Cardiac fibroblast (primary cell): ENCODE results near the gene ADGRL3.

Experiments used
- DNase-seq, 2 donors: peaks; one replicate each; pipeline versions ENCODE4 v3.0.0 to v3.0.0-alpha.2; 2010; ENCODE audit warnings: low read depth in 2 of 2
- H3K4me3 ChIP-seq, 2 donors: replicated peaks in 1 of 2; 1 replicate in 1 of 2; 2 replicates in 1 of 2; pipeline ENCODE4 v1.5.1; 2011; ENCODE audit warnings: low read depth in 2 of 2, low read length in 2 of 2, mild to moderate bottlenecking in 2 of 2, moderate library complexity in 1 of 2
- TF ChIP-seq, protein P1 (sequence below): IDR thresholded peaks from one replicate; pipeline ENCODE4 v1.5.1; 2011; ENCODE audit warnings: low read depth, mild to moderate bottlenecking, low read length, inconsistent platforms

The ADGRL3 gene

DNA sequence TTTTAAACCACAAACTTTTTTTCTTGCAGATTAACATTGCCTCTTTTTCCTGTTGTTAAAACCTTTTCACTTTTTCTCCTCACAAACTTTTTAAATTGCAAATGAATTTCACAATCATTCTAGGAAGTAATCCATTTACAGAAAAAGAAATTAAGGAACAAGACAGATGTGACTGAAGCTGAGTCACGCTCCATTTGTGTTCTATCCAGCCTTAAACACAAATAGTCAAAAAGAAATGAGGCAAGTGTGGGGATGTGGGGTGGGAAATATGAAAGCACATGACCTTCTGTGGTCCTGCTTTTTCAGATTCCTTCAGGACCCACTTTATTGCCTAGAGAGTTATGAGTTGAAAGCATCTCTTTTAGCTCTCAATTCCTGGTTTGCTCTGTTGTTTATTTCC lies 197.0 kb downstream of the ADGRL3 start:
- no peak overlapping the region for H3K4me3 ChIP-seq
- DNase-seq, result peak; percentile 32 to 59
- TF ChIP-seq, protein P1, sequence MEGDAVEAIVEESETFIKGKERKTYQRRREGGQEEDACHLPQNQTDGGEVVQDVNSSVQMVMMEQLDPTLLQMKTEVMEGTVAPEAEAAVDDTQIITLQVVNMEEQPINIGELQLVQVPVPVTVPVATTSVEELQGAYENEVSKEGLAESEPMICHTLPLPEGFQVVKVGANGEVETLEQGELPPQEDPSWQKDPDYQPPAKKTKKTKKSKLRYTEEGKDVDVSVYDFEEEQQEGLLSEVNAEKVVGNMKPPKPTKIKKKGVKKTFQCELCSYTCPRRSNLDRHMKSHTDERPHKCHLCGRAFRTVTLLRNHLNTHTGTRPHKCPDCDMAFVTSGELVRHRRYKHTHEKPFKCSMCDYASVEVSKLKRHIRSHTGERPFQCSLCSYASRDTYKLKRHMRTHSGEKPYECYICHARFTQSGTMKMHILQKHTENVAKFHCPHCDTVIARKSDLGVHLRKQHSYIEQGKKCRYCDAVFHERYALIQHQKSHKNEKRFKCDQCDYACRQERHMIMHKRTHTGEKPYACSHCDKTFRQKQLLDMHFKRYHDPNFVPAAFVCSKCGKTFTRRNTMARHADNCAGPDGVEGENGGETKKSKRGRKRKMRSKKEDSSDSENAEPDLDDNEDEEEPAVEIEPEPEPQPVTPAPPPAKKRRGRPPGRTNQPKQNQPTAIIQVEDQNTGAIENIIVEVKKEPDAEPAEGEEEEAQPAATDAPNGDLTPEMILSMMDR, result no peak

DNA sequence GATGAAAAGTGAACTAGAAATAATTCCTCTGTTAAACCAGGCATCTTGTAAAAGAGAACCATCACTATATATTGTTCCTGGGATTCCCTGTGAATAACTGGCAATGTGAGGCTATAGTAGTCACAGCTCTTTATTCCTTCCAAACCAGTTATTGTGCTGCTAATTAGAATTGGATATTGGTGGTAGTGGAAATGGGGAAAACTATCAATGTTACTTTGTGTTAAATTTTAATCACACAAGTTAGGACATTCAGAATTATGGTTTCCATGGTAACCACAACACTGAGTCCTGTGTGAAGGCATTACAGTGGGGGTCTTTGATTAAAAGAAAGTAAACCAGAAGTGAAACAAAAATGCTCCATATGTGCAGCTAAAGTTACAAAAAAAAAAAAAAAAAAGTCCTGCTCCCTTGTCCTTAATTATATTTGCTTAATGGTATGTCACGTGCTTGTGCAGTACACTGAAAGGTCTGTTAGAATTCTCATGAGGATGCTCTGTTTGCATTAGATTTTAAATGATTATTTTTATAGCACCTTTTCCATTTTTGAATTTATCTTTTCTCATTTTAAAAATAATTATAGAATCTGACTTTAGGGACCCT lies 200.4 kb downstream of the ADGRL3 start:
- DNase-seq, result no peak
- TF ChIP-seq, protein P1, result no peak
- no peak overlapping the region for H3K4me3 ChIP-seq

DNA sequence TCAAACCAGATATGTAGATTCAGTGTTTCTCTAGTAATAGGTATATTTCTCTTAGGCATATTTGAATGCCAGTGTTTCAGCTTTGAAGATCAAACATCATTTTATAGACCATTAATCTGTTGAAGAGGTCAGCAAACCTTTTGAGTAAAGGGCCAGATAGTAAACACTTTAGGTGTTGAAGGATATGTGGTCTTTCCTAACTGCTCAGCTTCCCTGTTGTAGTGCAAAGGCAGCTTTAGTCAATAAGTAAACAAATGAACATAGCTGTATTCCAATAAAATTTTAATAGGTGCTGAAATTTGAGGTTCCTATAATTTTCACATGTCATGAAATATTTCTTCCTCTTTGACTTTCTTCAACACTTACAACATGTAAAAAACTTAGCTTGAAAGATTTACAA lies 201.6 kb downstream of the ADGRL3 start:
- TF ChIP-seq, protein P1, result no peak
- no peak overlapping the region for H3K4me3 ChIP-seq
- no peak for DNase-seq

DNA sequence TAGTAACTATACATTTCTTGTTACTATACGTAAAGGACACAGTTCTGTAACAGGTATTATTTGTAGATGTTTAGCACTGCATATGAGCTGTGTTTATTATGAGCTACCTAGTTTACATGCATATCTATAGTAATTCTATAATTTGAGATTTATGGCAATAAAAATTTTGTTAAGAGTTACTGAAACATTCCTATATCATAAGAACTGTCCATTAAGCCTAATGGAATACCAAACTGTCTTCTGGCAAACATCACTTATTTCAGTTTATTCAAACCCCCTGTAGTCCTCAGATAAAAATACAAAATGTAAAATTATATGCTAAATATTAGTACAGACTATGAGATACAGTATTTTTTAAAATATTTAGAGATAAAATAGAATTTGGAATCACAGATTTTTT lies 205.2 kb downstream of the ADGRL3 start:
- TF ChIP-seq, protein P1, result no peak
- H3K4me3 ChIP-seq, result no peak overlapping the region

DNA sequence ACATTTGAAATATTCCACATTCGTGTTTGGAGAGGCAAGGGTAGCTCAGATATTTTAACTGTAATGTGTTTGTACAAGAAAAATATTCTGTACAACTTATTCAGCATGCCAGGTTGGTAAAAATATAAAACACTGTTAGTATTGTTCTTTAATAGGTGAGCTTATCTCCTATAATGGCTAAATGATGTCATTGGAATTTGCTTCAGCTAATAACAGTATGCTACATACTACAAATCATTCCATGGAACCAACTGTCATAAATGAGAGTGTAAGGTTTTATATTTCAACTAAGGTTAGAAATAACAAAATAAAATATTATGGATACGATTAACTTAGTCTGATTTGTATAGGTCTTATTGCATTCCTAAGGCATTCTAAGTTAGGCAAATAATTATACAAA lies 206.6 kb downstream of the ADGRL3 start:
- TF ChIP-seq, protein P1, result no peak
- no peak overlapping the region for H3K4me3 ChIP-seq
- DNase-seq, result no peak

More for the DNA sequence above, 205.2 kb downstream of the ADGRL3 start:
- DNase-seq, result no peak

DNA sequence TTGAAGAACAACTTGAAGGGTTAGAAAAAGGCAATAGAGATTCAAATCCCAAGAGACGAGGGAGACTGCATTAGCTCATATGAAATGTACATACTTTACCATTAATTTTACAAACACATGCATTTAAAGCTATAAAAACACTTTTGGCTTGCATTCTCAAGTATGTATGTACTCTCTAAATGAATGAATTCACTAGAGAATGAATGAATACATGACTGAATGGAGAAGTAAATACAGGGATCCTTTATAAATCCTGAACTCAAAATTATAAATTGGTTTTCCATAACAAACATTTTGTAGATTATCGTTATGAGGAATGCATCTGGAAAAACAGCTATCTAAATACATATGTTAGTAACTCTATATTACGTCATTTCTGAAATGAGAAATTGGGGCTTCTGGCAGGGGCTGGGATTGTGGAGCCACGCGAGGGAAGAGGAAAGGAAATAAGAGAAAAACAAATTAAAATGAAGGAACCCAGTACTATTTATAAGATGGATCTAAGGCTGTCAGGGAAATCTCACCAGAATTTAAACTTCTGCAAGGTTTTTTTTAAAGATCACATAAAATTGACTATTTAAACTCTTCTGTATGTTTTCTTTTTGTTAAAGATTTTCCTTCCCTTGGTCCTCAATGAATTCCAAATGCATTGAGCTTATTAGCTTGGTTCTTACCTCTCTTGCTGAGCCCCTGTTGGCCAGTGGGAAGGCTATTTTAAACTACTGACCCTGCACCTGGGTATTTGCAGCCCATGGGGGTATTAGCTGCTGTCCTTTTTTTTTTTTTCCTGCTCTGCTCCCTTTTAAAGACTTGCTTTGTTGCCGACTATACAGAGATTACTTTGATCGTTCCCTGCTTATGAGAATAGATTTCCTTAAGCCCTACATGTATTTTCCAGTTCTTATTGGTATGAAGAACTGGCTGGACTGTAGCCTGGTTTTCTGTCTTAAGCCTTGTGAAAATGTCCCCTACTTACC lies 207.8 kb downstream of the ADGRL3 start:
- TF ChIP-seq, protein P1, result no peak
- H3K4me3 ChIP-seq, result no peak overlapping the region
- DNase-seq, result no peak
